VCaP (cell line): ENCODE results near the gene NAGS.
"Not testable (repeated sequence)": the region's sequence is repeated elsewhere in the genome, so short reads cannot be mapped to it uniquely, and the experiment has no call there.

Source experiments
- H3K27ac ChIP-seq: fragments of 450-650 bp; 2 replicates; pipeline ENCODE4 v1.5.1; 2017
- TF ChIP-seq, protein P1 (sequence below): fragments of 450-650 bp; conservative IDR thresholded peaks from 2 replicates; pipeline ENCODE4 v1.5.1; 2017; ENCODE audit warnings: mild to moderate bottlenecking, moderate library complexity

The NAGS gene

DNA sequence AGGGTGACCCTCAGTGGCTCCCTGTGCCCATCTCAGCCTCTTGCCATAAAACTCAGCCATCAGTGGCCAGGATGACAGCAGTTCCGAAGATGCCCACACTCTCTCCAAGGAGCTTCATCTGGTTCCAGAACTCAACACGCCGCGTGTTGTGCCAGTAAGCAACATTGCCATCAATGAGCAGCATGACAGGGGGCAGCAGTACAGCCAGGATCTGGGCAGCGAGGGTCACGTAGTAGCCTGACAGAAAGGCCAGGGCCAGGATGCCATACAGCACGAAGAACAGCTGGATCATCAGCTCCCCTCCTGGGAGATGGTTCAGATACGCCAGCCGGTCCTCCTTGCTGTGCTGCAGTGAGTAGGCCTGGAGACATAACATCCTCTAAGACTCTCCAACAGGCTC is 7.5 kb downstream of the NAGS start:
- 0 out of 2 replicates have a peak overlapping the region, but pooled peaks have one; percentile 5 for H3K27ac ChIP-seq
- TF ChIP-seq, protein P1, sequence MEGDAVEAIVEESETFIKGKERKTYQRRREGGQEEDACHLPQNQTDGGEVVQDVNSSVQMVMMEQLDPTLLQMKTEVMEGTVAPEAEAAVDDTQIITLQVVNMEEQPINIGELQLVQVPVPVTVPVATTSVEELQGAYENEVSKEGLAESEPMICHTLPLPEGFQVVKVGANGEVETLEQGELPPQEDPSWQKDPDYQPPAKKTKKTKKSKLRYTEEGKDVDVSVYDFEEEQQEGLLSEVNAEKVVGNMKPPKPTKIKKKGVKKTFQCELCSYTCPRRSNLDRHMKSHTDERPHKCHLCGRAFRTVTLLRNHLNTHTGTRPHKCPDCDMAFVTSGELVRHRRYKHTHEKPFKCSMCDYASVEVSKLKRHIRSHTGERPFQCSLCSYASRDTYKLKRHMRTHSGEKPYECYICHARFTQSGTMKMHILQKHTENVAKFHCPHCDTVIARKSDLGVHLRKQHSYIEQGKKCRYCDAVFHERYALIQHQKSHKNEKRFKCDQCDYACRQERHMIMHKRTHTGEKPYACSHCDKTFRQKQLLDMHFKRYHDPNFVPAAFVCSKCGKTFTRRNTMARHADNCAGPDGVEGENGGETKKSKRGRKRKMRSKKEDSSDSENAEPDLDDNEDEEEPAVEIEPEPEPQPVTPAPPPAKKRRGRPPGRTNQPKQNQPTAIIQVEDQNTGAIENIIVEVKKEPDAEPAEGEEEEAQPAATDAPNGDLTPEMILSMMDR: no peak

DNA sequence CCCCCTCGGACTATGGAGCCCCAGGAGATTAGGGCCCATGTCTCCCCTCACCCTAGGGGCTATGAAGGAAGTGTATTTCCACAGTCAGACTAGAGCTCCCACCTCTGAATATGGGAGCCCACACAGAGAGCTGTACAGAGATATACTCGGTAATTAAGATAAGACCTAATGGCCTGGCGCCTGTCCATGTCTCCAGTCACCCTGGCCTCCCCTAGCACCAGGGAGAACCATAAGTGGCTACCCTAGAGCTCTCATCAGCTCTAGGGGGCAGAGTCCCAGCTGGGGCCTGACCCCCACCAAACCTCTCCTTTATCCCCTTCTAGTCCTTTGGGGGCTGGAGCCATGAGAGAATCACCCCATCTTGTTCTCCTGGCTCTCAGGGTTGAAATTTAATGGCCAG is 8.0 kb downstream of the NAGS start:
- TF ChIP-seq, protein P1: no peak
- no peak overlapping the region for H3K27ac ChIP-seq

DNA sequence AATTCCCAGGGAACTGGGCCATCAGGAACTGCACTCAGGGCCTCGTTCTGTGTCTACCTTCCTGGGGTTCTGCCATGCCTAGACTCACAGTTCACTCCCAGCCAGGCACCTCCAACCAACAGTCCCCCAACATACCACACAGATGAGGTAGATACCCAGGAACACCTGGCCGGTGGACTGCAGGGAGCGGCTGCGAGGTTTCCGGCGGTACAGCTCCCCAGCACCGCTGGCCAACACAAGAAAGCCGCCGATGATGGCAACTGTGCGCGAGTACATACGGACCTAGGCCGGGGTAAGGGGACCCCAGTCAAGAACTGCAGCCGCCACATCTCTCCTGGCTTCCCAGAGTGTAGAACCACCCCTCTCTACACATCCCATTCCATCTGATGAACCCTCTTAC is 8.5 kb downstream of the NAGS start:
- TF ChIP-seq, protein P1: no peak
- no peak overlapping the region for H3K27ac ChIP-seq

DNA sequence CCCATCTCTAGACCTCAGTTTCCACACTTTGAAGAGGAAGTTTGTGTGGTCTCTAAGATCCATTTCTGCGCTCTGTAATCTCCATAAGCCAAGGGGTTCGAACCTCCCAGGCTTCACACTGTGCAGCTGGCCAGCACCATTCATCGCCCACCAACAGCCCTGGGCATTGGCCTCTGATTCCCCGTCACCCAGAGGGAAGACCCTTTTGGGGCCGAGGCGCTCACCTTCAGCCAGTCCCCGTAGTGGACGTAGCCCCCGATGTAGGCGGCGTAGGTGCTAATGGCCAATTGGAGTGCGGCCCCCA is 9.7 kb downstream of the NAGS start:
- peak overlapping the region; percentile 95 for H3K27ac ChIP-seq
- TF ChIP-seq, protein P1: no peak

DNA sequence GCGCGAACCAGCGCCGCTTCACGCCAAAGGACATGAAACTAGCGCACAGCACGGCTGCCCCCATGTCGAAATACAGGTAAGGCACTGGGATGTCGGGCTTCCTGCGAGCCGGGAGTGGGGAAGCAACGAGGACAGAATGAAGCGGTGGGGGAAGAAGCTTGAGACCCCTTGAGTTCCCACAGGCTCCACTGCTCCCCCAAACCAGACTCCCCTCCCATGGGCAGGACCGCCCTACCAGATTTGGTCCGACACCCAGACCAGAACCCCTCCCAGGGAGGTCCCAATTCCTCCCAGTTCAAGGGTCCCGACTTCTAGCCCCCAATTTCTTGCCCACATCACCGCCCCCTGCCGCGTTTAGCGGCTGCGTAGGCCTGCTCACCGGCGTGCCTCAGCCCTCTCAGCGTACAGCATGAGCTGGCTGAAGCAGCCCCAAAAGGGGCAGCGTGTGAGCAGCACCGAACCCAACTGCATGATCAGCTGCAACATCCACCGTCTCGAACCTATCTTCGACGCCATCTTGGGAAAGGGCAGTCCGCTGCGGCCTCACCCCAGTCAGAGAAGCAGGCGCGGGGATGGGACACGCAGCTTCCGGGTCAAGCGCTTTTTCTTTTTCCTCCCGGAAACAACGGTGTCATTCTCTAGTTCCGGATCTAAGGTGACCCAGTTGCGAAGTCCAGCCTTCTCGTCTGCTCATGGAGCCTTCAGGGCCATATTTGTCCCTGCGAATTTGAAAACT is 10.2 kb downstream of the NAGS start, which contains the start of gene TMEM101:
Gene TMEM101 (minus strand): TSS at position 527 of the 736 bp plus-strand sequence. CDS start 11 bp downstream, at position 516.
- TF ChIP-seq, protein P1: no peak
- peak within 1 kb of the TSS; percentile 95 for H3K27ac ChIP-seq

DNA sequence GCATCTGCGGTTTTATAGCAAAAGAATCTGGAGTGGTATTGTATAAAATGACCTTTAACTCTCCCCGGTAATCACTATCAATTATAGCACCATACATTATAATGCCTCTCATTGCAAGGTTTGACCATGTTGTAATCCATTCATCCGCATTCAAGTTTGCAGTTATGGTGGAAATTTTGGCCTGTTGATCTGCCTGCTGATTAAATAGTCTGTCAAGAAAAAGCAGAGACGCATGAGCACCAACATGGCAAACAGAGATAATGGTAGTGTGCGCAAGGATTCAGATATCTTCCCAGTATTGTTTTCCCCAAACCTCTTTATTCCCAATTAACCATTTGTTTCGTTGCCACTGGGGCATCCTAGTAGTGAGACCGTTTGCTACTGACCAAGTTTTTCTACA is 16.8 kb downstream of the NAGS start:
- not testable (repeated sequence) for H3K27ac ChIP-seq

DNA sequence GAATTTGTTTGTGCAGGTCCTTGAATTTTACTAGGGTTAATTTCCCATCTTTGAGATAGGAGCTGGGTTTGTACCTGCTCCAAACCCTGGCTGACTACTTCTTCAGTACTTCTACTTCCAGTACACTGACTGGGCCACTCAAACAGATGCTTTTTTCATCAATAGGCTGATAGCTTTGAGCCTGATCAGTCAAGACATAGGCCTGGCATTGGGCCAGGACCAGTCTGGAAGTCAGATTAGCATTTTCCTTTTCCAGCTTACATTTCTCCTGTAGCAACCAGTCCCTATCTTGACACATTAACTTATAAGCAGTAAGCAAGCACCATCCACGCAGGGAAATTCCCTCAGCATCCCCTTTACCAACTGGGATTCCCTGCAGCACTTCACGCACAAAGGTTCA is 17.8 kb downstream of the NAGS start:
- TF ChIP-seq, protein P1: no peak

DNA sequence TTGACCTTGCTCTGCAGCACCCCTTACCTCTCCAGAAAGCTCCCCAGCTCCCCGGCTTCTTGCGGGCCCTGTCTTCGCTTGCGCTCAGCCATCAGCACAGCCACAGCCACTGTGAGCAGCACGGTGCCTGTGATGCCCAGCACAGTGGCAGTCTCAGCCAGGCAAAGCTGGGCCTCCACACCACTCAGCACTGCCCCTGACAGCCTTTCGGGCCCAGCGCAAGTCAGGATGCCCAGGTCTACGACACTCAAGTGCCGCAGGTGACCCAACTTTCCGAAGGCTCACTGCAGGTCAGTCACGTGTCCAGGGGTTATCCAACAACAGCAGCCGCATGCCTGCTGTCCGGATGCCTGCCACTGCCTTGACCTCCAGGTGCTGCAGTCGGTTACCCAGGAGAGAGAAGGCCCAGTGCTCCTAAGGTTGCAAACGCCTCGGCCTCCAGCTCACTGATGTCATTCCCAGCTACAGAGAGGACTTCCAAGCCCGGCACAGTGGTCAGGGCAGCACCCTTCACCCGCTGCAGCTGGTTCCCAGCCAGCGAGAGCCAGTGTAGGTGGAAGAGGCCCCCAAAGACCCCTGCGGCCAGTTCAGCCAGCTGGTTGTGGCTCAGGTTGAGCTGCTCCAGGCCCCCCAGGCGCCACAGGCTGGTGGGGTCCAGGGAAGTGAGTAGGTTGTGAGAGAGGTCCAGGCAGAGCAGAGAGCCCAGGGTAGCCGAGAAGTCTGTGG is 19.3 kb downstream of the NAGS start:
- H3K27ac ChIP-seq: no peak overlapping the region

More for the DNA sequence above, 17.8 kb downstream of the NAGS start:
- H3K27ac ChIP-seq: no peak overlapping the region

More for the DNA sequence above, 19.3 kb downstream of the NAGS start:
- TF ChIP-seq, protein P1: no peak
